Transverse colon (tissue), 4 donors: ENCODE results near the gene DDX1.

Experiments
- EP300 ChIP-seq: sonication (generic); formaldehyde crosslinking; IDR thresholded peaks from one replicate; pipeline ENCODE4 v1.6.1; 2017; ENCODE audit warnings: antibody characterized with exemption, low read depth
- POLR2A ChIP-seq: fragments of 450-650 bp; IDR thresholded peaks from one replicate; pipeline ENCODE4 v1.6.1; 2016; ENCODE audit warnings: antibody characterized with exemption, mild to moderate bottlenecking, moderate library complexity
- POLR2AphosphoS5 ChIP-seq, 3 donors: sonication (generic); formaldehyde crosslinking; IDR thresholded peaks; one replicate each; pipeline ENCODE4 v1.6.1; 2016; ENCODE audit warnings: antibody characterized with exemption in 3 of 3
- TF ChIP-seq, protein P1 (sequence below), 5 experiments: fragments of 200-600 bp in 3 of 5; fragments of 450-650 bp in 2 of 5; sonication (generic) in 3 of 5; IDR thresholded peaks; 1 replicate in 2 of 5; 2 replicates in 3 of 5; pipeline ENCODE4 v1.5.1; 2016 to 2017; ENCODE audit warnings: antibody characterized with exemption in 5 of 5, inconsistent platforms in 3 of 5, mild to moderate bottlenecking in 2 of 5, moderate library complexity in 1 of 5

- TF ChIP-seq, protein P1, sequence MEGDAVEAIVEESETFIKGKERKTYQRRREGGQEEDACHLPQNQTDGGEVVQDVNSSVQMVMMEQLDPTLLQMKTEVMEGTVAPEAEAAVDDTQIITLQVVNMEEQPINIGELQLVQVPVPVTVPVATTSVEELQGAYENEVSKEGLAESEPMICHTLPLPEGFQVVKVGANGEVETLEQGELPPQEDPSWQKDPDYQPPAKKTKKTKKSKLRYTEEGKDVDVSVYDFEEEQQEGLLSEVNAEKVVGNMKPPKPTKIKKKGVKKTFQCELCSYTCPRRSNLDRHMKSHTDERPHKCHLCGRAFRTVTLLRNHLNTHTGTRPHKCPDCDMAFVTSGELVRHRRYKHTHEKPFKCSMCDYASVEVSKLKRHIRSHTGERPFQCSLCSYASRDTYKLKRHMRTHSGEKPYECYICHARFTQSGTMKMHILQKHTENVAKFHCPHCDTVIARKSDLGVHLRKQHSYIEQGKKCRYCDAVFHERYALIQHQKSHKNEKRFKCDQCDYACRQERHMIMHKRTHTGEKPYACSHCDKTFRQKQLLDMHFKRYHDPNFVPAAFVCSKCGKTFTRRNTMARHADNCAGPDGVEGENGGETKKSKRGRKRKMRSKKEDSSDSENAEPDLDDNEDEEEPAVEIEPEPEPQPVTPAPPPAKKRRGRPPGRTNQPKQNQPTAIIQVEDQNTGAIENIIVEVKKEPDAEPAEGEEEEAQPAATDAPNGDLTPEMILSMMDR (IDR thresholded peaks at IDR 0.05) = no peak
- TF ChIP-seq POLR2AphosphoS5 (IDR thresholded peaks at IDR 0.05) = no peak
- no peak for TF ChIP-seq POLR2A
- TF ChIP-seq EP300 = no peak
Observed at GRCh38 chr2:15663802-15664201, 72.1 kb downstream of the DDX1 start.
